Measurements from ENCODE around the gene PPP1CB.
"Not testable (repeated sequence)": the region's sequence is repeated elsewhere in the genome, so short reads cannot be mapped to it uniquely, and the experiment has no call there.

The PPP1CB gene

DNA sequence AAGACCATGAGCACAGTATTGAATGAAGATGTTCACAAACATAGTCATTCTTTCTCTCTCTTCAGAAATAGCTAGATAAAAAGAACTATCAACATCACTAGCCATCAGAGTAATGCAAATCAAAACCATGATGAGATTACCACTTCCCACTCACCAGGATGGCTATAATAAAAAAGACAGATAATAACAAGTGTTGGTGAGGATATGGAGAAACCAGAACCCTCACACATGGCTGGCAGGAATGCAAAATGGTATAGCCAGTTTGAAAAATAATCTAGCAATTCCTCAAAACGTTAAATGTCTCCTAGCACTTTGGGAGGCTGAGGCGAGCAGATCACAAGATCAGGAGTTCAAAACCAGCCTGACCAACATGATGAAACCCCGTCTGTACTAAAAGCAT is 31.3 kb upstream of the PPP1CB start:
- no peak overlapping the region for H3K9ac ChIP-seq (ENCODE audit: low read depth, low read length)
- H3K9me3 ChIP-seq (ENCODE audit: control insufficient read depth, insufficient read depth, low read length) = no peaks in the 10 kb centered on the region
- H3K4me1 ChIP-seq (ENCODE audit: control insufficient read depth, insufficient read depth, low read length) = no peaks in the 10 kb centered on the region
- no peak overlapping the region for H3K4me3 ChIP-seq (ENCODE audit: low read depth, low read length)
- no peaks in the 10 kb centered on the region for H3K36me3 ChIP-seq (ENCODE audit: control insufficient read depth, insufficient read depth, low read length)
- H3K27me3 ChIP-seq (ENCODE audit: control insufficient read depth, insufficient read depth, low read length) = no peaks in the 10 kb centered on the region

- Histone ChIP-seq H3K27me3 (ENCODE audit: control insufficient read depth, insufficient read depth, low read length) (no peaks in the 10 kb centered on the region), H3K4me1 (ENCODE audit: control insufficient read depth, insufficient read depth, low read length) (no peaks in the 10 kb centered on the region), H3K36me3 (ENCODE audit: control insufficient read depth, insufficient read depth, low read length) (no peaks in the 10 kb centered on the region), H3K9me3 (ENCODE audit: control insufficient read depth, insufficient read depth, low read length) (no peaks in the 10 kb centered on the region), H3K4me3 (ENCODE audit: low read depth, low read length) (no peak overlapping the region), H3K9ac (ENCODE audit: low read depth, low read length) (no peak overlapping the region)
These were observed 29.9 kb upstream of the PPP1CB start for GRCh38 chr2:28721601-28722191.

DNA sequence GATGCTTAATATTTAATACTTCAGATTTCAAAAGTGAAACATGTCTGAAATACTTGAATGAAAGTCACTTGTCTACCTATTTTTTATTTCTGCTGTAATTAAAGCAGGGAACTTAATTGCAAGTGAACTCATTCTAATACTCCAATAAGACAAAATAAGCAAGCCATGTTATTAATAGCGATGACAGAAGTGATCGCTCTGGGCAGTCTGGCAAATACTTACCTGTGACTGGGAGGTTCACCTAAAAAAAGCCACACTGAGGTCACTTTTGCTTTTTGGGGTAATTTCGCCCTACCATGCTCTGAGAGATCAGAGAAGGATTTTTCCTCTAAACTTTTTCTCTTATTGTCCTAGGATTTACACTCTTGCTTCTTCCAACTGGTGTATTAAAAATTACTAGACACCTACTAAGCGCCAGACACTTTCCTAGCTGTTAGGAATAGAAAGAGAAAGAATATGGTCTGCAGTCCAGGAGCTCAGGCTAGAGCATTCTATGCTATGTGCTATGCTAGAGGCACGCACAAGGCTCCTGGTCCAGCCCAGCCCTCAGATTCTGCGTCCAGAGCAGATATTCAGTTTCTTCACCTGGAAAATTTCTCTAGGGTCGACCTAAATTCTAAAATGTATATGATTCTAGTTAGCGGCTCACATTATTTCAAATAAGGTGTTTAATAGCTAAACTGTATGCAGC is 26.5 kb upstream of the PPP1CB start:
- Histone ChIP-seq H3K4me3 (ENCODE audit: low read depth, low read length) (no peak overlapping the region), H3K4me1 (ENCODE audit: control insufficient read depth, insufficient read depth, low read length) (no peaks in the 10 kb centered on the region), H3K9ac (ENCODE audit: low read depth, low read length) (no peak overlapping the region), H3K27me3 (ENCODE audit: control insufficient read depth, insufficient read depth, low read length) (no peaks in the 10 kb centered on the region), H3K9me3 (ENCODE audit: control insufficient read depth, insufficient read depth, low read length) (no peaks in the 10 kb centered on the region), H3K36me3 (ENCODE audit: control insufficient read depth, insufficient read depth, low read length) (no peaks in the 10 kb centered on the region)

DNA sequence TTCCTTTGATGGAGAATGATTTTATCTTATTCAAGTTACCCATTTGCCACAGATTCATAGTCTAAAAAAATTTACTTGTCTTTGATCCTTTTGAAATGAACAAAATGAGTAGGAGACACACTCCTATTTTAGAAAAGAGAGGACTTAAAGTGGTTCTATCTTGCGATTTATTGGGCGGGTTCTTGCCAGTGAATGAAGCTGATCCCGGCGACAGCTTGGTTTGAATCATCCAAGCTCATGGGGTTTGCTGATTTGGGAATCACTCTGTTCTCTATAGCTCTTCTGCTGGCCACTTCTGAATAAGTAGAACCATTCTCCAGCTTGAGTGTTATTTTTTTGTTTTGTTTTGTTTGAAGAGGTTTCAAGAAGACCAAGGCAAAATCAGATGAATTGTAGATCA is 25.5 kb upstream of the PPP1CB start:
- Histone ChIP-seq H3K27me3 (ENCODE audit: control insufficient read depth, insufficient read depth, low read length) (no peaks in the 10 kb centered on the region), H3K9ac (ENCODE audit: low read depth, low read length) (no peak overlapping the region), H3K36me3 (ENCODE audit: control insufficient read depth, insufficient read depth, low read length) (no peaks in the 10 kb centered on the region), H3K4me1 (ENCODE audit: control insufficient read depth, insufficient read depth, low read length) (no peaks in the 10 kb centered on the region), H3K9me3 (ENCODE audit: control insufficient read depth, insufficient read depth, low read length) (no peaks in the 10 kb centered on the region), H3K4me3 (ENCODE audit: low read depth, low read length) (no peak overlapping the region)

DNA sequence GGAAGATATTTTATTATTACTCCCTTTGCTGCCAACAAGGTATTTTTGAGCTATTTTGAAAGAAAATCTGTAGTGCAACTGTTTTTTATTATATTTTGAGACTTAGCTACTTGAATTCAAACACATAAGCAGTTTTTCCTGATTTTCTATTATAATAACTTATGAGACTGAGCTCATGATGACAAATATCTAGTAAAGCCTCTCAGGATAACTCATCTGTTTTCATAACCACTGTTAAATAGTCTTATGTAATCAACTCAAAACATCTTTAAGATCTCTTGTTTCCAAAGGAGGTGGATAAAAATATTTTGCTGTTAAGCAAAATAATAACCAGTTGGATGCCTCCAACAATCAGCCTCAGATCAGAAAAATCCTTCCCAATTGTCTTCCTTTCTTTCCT is 21.9 kb upstream of the PPP1CB start:
- Histone ChIP-seq H3K9ac (ENCODE audit: low read depth, low read length) (no peak overlapping the region), H3K27me3 (ENCODE audit: control insufficient read depth, insufficient read depth, low read length) (no peaks in the 10 kb centered on the region), H3K4me1 (ENCODE audit: control insufficient read depth, insufficient read depth, low read length) (no peaks in the 10 kb centered on the region), H3K9me3 (ENCODE audit: control insufficient read depth, insufficient read depth, low read length) (no peaks in the 10 kb centered on the region), H3K4me3 (ENCODE audit: low read depth, low read length) (no peak overlapping the region), H3K36me3 (ENCODE audit: control insufficient read depth, insufficient read depth, low read length) (no peaks in the 10 kb centered on the region)

GRCh38 chr2:28730641-28731146 is 20.9 kb upstream of the PPP1CB start:
- Histone ChIP-seq H3K9ac (ENCODE audit: low read depth, low read length) (no peak overlapping the region), H3K4me1 (ENCODE audit: control insufficient read depth, insufficient read depth, low read length) (no peaks in the 10 kb centered on the region), H3K9me3 (ENCODE audit: control insufficient read depth, insufficient read depth, low read length) (no peaks in the 10 kb centered on the region), H3K27me3 (ENCODE audit: control insufficient read depth, insufficient read depth, low read length) (no peaks in the 10 kb centered on the region), H3K36me3 (ENCODE audit: control insufficient read depth, insufficient read depth, low read length) (no peaks in the 10 kb centered on the region), H3K4me3 (ENCODE audit: low read depth, low read length) (no peak overlapping the region)

DNA sequence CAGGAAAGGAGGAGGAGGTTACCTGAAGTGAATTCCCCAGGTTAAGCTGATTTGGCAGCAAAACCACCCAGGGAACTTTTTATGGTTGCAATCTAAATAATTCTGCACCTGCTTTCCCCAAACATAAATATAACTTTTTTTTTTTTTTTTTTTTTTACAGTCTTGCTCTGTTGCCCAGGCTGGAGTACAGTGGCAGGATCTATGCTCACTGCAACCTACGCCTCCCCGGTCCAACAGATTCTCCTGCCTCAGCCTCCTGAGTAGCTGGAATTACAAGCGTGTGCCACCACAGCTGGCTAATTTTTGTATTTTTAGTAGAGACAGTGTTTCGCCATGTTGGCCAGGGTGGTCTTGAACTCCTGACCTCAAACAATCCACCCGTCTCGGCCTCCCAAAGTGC is 16.1 kb upstream of the PPP1CB start:
- Histone ChIP-seq H3K9me3 (ENCODE audit: control insufficient read depth, insufficient read depth, low read length) (peaks cover 5% of the 10 kb centered on the region), H3K4me3 (ENCODE audit: low read depth, low read length) (no peak overlapping the region), H3K4me1 (ENCODE audit: control insufficient read depth, insufficient read depth, low read length) (no peaks in the 10 kb centered on the region), H3K9ac (ENCODE audit: low read depth, low read length) (no peak overlapping the region), H3K27me3 (ENCODE audit: control insufficient read depth, insufficient read depth, low read length) (no peaks in the 10 kb centered on the region), H3K36me3 (ENCODE audit: control insufficient read depth, insufficient read depth, low read length) (no peaks in the 10 kb centered on the region)

- no peak overlapping the region for H3K9ac ChIP-seq (ENCODE audit: low read depth, low read length)
- H3K4me1 ChIP-seq (ENCODE audit: control insufficient read depth, insufficient read depth, low read length) = no peaks in the 10 kb centered on the region
- H3K9me3 ChIP-seq (ENCODE audit: control insufficient read depth, insufficient read depth, low read length) = peaks cover 5% of the 10 kb centered on the region
- no peak overlapping the region for H3K4me3 ChIP-seq (ENCODE audit: low read depth, low read length)
- no peaks in the 10 kb centered on the region for H3K27me3 ChIP-seq (ENCODE audit: control insufficient read depth, insufficient read depth, low read length)
- H3K36me3 ChIP-seq (ENCODE audit: control insufficient read depth, insufficient read depth, low read length) = no peaks in the 10 kb centered on the region
These were observed 15.6 kb upstream of the PPP1CB start for GRCh38 chr2:28736034-28736433.

DNA sequence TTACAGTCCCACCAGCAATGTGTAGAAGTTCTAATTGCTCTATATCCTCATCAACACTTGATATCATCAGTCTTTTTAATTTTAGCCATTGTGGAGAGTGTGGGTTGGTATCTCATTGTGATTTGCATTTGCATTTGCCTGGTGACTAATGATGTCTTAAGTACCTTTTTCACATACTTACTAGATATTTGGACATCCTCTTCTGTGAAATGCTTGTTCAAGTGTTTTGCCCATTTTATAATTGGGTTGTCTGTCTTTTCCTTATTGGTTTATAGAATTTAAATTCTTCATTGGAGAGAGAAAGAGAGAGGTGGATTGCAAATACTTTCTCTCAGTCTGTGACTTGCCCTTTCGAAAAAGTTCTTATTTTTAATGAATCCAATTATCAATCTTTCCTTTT is 14.0 kb upstream of the PPP1CB start:
- no peak overlapping the region for H3K9ac ChIP-seq (ENCODE audit: low read depth, low read length)
- H3K27me3 ChIP-seq (ENCODE audit: control insufficient read depth, insufficient read depth, low read length) = no peaks in the 10 kb centered on the region
- no peaks in the 10 kb centered on the region for H3K36me3 ChIP-seq (ENCODE audit: control insufficient read depth, insufficient read depth, low read length)
- no peaks in the 10 kb centered on the region for H3K4me1 ChIP-seq (ENCODE audit: control insufficient read depth, insufficient read depth, low read length)
- H3K9me3 ChIP-seq (ENCODE audit: control insufficient read depth, insufficient read depth, low read length) = peaks cover 5% of the 10 kb centered on the region
- H3K4me3 ChIP-seq (ENCODE audit: low read depth, low read length) = no peak overlapping the region

GRCh38 chr2:28742619-28743018 is 9.0 kb upstream of the PPP1CB start:
- H3K9me3 ChIP-seq (ENCODE audit: control insufficient read depth, insufficient read depth, low read length); H3K4me3 ChIP-seq (ENCODE audit: low read depth, low read length); H3K27me3 ChIP-seq (ENCODE audit: control insufficient read depth, insufficient read depth, low read length); H3K9ac ChIP-seq (ENCODE audit: low read depth, low read length); H3K36me3 ChIP-seq (ENCODE audit: control insufficient read depth, insufficient read depth, low read length); H3K4me1 ChIP-seq (ENCODE audit: control insufficient read depth, insufficient read depth, low read length): not testable (repeated sequence)

DNA sequence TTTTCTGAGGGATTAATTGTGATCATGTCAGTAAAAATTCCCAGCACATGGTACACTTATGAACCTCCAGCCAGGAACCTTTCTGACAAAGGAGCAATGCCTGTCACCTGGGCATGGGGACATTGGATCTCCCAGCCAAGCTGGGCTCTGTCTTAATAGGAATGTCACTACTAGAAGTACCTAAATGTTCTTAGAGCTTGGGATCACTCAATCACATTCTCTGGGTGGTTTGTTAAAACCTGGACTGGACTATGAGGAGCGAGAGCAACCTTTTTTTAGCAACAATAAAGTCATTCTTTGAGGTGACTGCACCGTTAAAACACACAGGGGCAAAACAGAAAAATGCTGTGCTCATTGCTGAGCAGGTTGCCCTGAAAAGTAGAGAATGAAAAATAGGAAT is 6.4 kb upstream of the PPP1CB start:
- no peaks in the 10 kb centered on the region for H3K27me3 ChIP-seq (ENCODE audit: control insufficient read depth, insufficient read depth, low read length)
- no peak overlapping the region for H3K4me3 ChIP-seq (ENCODE audit: low read depth, low read length)
- H3K4me1 ChIP-seq (ENCODE audit: control insufficient read depth, insufficient read depth, low read length) = no peaks in the 10 kb centered on the region
- no peaks in the 10 kb centered on the region for H3K9me3 ChIP-seq (ENCODE audit: control insufficient read depth, insufficient read depth, low read length)
- no peaks in the 10 kb centered on the region for H3K36me3 ChIP-seq (ENCODE audit: control insufficient read depth, insufficient read depth, low read length)
- H3K9ac ChIP-seq (ENCODE audit: low read depth, low read length) = no peak overlapping the region

DNA sequence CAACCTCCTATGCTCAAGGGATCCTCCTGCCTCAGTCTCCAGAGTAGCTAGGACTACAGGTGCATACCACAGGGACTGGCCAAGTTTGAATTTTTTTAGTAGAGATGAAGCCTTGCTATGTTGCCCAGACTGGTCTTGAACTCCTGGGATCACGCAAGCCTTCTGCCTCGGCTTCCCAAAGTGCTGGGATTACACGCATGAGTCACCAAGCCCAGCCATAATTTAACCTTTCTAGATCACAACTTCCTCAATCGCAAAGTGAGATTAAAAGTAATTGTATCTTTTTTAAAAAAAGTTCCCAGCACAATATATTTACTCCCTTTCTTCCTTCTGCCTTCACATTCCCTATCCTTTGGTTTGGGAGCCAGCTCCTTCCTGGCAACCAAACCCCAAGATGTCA is 5.8 kb upstream of the PPP1CB start:
- H3K36me3 ChIP-seq (ENCODE audit: control insufficient read depth, insufficient read depth, low read length) = no peaks in the 10 kb centered on the region
- H3K9ac ChIP-seq (ENCODE audit: low read depth, low read length) = no peak overlapping the region
- H3K4me3 ChIP-seq (ENCODE audit: low read depth, low read length) = no peak overlapping the region
- H3K27me3 ChIP-seq (ENCODE audit: control insufficient read depth, insufficient read depth, low read length) = peaks cover under 1% of the 10 kb centered on the region
- no peaks in the 10 kb centered on the region for H3K9me3 ChIP-seq (ENCODE audit: control insufficient read depth, insufficient read depth, low read length)
- peaks cover 5% of the 10 kb centered on the region for H3K4me1 ChIP-seq (ENCODE audit: control insufficient read depth, insufficient read depth, low read length)

All from iPS-15b (cell line).